HG02623 (cell line): ENCODE results near the gene MAPKAP1.

Experiments
- ATAC-seq: cut with Tn5 transposase; IDR thresholded peaks from one replicate; pipeline ENCODE4 v1.9.1; 2021; ENCODE audit warnings: moderate library complexity; ENCODE audit not compliant: unreplicated experiment

The MAPKAP1 gene

DNA sequence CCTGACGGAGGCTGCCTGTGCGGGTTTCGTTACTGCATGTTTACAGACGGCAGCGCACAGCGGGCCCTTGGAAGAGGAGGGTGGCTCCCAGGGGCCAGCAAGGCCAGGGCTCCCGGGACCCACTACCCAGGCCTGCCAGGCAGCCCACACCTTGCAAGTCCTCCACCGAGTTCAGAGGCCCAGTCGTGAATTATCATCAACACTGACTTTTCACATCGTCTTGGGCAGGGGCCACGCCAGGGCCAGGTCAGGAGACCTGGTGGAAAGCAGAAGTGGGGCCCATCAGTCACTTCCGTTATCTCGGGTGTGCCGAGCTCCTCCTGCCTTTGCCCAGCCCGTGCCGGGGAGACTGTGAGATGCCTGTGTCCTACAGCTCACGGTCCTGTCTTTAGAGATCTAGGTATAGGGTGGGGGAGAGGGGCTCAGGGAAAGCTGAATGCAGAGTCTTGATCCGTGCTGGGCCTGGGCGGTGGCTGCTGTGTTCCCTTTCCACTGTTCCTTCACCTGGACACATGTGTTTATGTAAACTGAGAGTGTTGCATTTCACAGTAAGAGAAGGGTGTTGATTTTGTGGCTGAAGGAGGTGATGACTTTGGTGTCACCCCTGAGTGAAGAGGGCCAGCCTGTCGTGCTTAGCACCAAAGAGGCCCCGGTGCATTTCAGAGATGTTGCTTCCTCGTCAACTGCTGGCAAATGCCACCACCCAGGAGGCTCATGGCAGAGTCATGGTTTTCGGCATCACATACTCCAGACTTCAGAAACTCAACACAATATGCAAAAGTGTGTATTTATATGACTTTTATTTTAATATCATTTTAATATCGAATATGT lies 270.2 kb downstream of the MAPKAP1 start:
- ATAC-seq: no peak

DNA sequence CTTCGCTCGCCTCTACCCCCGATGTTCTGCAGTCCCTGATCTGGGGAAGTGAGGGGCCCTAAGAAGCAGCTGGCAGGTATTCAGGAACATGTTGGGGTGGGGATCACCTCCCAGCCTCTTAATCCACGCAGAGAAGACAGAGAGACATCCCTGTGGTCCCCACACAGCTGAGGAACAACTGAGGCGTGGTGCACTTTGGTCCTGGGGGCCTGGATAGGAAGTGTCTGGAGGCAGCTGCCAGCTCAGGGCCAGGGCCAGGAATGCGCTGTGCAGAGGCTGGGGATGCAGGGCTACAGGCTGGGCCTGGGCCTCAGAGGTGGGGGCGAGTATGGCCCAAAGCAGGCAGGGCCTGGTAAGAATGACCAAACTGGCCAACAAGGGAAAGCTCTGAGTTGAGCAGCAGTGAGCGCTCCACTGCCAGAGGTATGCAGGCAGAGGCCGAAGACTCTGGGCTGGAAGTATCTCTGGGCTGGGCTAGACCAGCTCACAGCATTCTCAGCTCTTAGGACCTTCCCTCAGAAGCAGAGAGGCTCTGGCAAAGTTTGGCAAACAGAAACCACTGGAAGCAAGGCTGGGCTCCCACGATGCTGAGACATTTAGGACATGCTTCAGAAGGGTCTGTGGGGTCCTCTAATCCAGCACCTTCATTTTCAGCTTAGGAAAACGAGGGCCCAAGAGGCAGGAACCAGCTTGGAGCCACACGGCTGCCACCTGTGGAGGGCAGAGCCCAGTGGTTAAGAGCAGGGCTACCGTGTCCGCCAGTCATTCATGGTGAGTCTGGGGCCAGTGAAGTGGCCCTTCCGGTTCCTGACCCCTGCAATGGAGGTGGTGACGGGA lies 271.0 kb downstream of the MAPKAP1 start:
- ATAC-seq: no peak

DNA sequence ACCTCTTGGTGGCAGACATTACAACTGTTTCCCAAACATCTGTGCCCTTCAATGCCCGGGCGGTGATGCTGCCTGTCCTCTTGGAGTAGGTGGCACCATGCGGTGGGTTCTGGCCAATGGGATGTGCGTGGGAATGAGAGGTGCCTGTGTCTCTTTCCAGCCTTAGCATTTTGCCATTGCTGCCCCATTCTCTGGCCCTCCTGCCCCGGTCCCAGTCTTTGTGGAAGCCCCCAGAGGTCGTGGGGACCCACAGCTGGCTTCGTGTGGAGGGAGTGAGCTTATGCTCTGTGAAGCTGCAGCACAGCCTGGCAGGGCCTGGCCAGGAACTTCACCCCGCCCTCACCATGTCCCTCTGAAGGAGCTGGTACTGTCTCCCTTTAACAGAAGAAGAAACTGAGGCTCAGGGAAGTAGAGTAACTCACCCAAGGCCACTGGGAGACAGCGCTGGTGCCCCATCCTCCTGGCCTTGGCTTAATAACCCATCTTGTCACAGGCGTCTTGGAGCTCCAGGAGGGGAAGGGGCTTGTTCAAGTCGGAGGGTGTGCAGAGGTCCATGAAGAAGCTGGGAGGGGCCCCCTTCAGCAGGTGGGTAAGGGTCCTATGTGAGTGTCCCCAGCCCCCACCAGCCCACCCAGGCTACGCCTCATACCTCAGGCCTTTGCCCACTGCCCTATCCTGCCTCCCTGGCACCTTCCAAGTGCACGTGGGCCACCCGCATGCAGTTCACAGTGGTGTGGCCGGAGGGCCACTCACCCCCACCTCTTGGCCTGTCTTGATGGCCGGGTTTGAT lies 271.8 kb downstream of the MAPKAP1 start:
- no peak for ATAC-seq

DNA sequence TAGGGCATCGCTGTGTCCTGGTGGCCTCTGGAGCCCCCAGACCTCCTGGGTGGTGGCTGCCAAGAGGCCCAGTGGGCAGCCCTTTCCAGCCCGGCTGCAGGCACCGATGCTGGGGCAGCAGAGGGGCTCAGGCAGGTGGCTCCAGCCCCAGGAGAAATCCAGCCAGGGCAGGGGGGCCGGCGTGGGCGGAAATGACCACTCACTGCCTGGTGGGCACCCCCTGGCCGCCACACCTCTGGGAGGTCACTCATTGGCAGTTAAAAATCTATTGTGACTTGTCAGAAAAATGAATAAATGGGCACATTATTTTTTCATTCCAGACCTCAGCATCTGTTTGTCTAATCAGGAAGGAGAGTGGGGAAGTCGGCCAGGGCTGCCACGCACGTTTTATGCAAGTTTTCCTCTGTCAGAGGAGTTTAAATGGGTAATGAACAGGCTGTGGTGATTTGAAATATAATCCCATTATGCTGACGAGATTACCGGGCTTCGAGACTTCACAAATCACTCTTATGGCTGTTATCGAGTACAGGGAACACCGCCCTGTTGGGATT lies 273.5 kb downstream of the MAPKAP1 start:
- no peak for ATAC-seq

DNA sequence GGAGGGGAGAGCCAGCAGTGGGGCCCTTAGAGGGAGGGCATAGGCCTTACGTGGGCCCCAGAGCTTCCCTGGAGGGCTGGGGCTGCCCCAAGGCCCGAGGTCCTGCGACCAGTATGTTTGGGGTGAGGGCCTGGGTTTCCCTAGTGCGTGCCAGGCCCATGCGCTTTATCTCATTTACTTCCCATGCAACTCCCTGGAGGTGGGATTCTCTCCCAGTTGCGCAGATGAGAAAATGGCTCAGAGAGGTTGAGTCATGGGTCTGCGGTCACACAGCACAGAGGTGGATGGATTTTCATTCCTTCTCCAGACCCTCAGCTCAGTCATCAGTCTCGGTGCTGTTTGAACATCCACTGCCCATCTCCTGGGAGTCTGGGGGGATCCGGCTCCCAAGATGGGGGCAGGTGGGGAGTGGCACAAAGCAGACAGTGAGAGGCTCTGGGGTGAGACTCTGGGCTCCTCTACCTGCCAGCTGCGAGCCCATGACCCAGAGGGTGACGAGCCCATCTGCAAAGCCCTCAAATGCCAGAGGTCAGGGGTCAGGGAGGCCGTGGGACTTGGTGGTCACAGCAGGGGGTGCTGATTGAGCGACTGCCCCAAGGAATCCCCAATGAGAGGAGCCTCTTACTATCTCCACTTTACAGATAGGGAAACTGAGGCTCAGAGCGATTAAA lies 274.2 kb downstream of the MAPKAP1 start:
- ATAC-seq: no peak

DNA sequence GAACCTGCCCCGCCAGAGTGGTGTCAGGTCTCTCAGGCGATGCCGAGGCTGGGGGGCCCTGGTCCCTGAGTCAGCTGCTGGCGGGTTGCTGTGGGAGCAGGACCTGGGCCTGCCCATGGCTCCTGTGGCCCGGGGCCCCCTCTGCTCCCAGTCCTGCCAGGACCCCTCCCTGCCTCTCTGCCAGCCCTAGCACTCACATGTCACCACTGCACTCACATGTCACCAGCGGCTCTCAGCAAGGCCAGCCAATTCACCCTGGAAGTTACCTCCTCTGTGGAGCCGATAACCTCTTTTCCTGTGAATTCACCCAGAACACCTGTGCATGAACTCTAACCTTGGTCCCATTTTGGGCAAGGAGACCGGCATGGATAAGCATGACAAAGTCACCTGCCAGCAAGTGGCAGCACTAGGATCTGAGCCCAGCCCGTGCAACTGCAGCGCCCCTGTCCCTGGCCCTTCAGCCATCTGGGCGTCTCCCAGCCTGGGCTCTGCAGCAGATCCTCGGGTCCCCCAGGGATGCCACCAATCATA lies 275.2 kb downstream of the MAPKAP1 start:
- ATAC-seq: no peak

DNA sequence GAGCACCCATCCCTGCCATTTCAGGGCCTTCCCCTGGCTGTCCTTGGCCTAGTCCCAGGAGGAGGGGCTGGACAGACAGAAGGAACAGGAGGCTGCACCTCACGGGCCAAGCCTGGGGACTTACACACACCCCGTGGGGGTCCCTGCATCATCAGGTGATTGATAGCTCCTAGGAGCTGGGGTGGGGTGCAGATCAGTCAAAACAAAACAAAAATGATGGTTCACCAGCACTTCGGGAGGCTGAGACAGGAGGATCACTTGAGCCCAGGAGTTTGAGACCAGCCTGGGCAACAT lies 276.0 kb downstream of the MAPKAP1 start:
- ATAC-seq: no peak

DNA sequence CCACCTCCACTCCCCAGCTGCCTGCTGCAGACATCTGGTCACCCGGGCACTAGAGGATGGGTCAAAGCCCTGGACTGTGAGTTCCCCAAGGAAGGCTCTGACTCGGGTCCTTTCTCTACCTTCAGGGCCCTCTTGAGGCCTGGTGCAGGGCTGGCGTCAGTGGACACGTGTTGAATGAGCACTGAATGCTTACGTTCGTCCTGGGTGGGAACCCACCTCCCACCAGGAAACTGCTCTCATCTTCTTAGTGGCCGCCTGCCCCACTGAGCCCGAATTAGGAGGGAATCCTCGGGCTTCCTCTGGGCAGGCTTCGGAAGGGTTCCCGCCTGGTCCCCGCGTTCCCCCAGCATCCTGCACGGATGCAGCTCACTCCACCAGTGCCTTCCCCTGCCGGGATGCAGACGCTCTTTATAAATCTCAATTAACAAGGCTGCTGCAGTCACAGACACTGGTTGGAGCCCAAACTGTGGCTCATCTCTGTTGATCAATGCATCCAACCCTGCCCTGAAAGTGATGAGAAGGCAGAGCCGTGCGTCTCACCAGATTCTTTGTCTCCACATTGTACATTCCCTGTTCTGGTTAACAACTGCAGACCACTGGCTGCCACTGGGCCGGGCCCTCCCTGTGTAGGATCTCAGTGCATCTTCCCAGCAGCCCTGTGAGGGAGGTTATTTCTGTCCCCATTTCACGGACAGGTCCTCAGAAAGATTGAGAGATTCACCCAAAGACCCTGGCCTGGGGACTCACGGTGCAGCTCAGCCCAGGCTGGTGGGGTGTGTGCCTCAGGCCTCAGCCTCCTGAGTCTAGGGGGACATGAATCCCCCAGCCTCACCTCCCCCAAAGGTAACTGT lies 276.6 kb downstream of the MAPKAP1 start:
- ATAC-seq: no peak

DNA sequence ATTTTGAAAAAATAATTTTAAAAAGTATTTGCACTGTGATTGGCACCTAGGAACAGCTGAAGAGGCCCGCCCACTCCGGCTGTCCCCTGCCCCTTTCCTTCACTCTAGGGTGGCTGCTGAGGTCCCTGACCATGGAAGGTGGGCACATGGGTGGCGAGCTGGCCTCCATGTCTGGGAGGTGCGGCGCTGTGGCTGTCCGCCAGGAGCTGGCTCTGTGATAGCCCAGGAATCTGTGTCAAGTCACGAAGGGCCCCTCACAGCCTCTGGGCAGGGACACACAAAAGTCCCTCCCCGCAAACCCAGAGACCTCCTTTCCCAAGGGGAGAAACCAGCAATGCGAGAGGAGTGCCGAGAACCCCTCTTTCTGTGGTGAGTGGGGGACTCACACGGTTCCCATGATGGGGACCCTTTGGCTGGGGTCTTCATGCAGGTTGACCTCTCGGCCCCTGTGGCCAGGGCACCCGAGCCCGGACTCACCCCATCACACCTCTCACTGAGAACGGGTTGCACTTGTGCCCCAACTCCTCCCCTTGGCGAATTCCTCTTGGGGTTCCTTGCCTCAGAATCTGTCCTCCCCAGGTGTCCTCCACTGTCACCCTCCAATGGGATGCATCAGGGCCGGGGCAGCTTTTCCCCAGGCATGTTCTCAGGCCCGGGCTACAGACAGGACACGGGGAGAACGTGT lies 277.4 kb downstream of the MAPKAP1 start:
- no peak for ATAC-seq

DNA sequence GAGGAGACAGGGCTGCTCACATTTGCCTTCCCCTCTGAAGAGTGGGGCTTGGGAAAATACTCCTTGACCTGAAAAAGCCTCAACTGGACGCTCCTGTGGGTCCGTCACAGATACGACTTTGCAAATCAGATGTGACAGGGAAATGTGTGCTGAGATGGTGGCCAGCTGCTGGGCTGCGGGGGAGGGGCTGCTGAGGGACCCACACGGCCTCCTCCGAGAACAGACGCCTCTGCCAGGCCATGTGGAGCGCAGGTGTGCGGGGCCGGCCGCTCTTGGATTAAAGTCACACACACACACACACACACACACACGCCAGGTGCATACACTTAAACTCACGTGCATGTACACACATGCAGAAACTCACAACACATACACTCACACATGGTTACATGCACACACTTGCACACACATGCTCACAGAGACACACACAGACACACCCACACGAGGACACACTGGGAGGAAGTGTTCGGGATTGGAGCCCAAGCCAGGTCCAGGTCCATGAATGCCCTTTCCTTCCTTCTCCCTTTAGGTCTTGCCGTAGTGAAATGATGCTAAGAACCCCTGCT lies 278.0 kb downstream of the MAPKAP1 start:
- ATAC-seq: no peak

DNA sequence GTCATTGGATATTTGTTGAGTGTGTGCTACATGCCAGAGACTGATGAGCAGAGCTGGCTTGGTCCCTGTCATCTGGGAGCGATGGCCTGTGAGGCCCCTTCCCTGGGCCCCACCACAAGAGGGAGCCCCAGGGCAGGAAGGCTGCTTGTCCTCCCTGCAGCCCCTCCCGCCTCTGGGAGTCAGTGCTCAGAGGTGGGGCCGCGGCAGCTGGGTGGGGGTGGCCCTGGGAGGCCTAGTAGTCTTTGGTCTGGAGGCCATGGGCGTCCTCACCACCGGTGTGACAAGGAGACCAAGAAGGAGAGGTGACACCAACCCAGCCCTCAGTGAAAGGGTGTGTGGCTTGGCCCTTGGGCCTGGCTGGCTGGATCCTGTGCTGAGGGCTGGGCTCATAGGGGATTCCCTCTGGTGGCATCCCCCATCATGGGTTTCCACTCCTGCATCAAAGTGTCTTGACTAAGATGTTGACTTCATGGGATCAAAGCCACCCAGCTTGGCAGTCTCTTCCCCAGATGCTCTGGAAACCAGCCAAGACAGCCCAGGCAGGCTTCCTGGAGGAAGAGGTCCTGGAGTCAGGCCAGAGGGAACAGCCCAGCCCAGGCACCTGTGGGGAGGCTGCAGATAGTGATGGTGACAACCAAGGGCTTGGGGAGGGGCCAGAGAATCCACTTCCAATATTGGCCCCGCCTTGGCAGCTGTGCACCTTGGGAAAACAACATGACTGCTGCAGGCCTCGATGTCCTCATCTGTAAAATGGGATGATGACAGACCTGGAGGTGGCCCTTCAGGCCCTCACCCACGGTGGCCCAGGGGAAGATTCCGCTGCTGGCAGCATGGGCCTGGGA lies 278.7 kb downstream of the MAPKAP1 start:
- no peak for ATAC-seq

DNA sequence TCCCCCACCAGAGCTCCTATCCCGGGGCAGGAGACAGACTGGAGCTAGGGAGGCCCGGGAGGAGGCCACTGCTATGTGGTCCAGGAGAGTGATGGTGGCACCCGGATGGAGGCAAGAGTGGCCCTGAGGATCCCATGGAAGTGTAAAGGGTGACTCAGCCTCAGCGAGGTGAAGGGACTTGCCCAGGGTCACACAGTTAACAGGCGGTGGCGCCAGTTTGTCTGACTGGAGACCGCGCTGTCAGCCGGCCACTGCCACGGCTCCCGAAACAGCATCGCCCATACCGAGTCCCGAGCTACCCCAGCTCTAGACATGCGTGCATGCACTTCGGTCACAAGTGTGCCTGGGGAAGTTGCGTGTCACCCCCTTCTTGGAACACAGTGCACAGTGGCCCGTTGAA lies 279.5 kb downstream of the MAPKAP1 start:
- ATAC-seq: no peak

DNA sequence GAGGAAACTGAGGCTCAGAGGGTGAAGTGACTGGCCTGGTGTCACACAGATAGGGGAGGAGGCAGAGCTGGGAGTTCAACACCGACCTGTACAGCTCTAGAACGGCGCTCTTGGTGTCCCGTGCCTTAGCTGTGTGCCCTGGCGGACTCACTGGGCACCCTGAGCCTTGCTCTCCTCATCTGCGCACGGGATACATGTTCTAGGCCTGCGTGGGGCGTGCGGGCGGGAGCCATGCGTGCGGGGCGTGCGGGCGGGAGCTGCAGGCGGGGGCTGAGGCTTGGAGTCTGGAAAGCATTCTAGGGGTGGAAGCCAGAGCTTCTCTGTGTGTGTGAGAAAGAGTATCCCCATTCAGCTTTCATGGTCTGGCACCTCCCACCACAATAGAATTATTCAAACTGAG lies 280.1 kb downstream of the MAPKAP1 start:
- ATAC-seq: no peak

DNA sequence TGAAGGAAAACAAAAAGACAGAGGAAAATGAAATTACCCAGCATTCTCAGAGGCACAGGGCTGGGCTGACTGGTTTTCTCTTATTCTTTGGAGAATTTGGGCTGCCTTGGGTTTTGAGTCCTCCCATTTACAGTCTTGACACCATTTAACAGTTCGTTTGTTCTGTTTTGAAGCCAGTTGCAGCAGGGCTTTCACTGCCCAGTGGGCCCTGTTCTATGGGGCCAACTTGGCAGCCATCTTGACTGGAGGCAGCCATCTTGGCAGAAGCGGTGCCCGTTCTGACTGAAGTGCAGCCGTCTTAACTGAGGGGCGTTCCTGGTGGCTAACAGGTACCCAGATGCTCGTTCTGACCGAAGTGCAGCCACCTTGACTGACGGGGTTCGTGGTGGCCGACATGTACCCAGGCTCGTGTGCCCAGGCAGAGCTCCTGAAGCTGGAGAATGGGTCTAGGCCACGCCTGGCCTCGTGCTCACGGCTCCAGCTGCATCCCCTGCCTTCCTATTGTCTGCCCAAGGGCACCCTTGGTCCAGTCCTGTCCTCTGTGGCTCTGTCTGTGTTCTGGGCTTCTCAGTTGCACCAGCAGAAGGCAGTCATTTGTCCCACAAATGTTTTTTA lies 281.0 kb downstream of the MAPKAP1 start:
- no peak for ATAC-seq

DNA sequence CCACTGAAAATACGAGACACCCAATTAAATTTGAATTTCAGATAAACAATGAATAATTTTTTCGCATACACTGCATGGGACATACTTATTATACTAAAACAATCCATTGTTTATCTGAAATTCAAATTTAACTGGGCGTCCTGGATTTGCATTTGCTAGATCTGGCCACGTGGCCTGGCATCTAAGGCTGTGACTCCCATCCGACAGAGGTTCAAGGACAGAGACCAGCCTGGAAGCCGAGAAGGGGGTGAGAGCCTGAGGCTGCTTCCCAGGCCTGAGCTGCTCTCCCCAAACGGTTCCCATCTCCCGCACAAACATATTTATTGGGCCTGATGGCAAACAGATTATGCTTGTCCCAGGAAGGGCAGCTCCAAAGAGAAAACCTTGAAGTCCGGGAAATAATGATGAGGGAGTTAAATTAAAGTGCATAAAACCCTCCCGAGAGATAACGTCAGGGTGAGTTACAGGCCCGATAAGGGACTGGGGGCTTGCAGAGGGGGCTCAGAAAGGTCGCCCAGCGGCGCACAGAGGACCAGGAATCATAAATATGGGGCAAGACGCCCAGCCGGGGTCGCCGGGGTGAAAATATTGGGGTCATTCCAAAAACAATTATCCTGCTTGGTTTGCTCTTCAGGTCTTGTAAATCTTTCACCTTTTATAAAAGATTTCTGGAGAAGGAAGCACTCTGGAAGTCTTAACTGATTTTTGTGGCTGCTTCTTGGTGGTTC lies 281.7 kb downstream of the MAPKAP1 start:
- no peak for ATAC-seq

DNA sequence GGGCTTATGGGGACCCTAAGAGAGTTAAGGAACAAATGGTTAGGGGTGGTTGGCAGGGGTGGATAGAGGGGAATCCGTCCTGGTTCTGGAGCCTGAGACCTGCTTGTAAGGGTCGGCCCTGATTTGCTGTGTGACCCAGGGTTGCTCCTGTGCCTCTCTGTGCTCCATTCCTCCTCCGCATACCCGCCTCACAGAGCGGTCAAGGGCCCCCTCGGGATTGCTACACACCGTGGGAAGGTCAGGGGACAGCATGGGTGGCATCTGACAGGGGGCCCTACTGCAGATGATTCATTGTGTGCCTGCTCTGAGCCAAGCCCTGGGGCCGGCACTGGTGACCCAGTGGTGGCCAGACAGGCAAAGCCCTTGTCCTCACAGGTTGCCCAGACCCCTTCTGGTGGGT lies 283.0 kb downstream of the MAPKAP1 start:
- no peak for ATAC-seq

DNA sequence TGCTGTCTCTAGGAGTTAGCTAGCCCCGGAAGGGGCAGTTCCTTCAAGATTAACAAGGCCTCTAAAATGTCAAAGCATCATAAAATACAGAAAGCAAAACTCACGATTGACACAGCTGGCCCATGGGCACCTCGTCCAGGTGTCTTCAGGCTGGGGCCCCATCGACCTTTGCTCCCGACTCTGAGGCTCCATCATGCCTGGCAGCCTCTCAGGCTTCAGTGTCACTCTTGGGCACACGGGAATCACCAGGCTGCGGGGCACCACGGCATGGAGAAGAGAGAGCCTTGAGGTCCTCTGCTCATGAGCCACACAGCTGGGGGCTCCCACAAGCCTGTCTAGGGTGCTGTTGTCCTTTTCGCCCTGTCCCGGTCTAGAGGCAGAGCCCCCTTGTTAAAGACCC lies 284.2 kb downstream of the MAPKAP1 start:
- ATAC-seq: no peak
